K562 (cell line): ENCODE data around the gene SLC37A4. TPM values are rescaled to one million over a fixed set of nuclear protein-coding genes. Genes with fewer than 3 reads are reported as not detected.

Experiments
- ATAC-seq: fragments of 200-7000 bp; cut with Tn5 transposase; 3 replicates; pipeline ENCODE4 v1.9.1; 2020; ENCODE audit warnings: moderate library complexity
- BruUV-seq: library from RNA; stranded (reverse); fragments of 400-500 nt; replicated peaks from 2 replicates; lab custom pipeline; 2021; lab: Mats Ljungman, UMichigan
- CTCF ChIA-PET: fragments of 300-600 bp; formaldehyde crosslinking; extraction: SDS; loops from one replicate; lab custom pipeline; 2021; ENCODE audit warnings: low intra/inter-chr PET ratio; lab: Yijun Ruan, JAX
- POLR2A ChIA-PET: fragments of 300-600, 350-650 bp; sonication (Branson Sonifier 250); formaldehyde crosslinking; extraction: SDS; loops from one replicate; lab custom pipeline; 2021; ENCODE audit warnings: antibody characterized with exemption, inconsistent platforms; lab: Yijun Ruan, JAX
- DNase-seq, 4 experiments: peaks; one replicate each; pipeline versions ENCODE4 v3.0.0 to v3.0.0-alpha.2; 2011 to 2018; ENCODE audit warnings: low spot score in 3 of 4, mixed read lengths in 3 of 4; ENCODE audit errors: extremely low read depth in 1 of 4
- FAIRE-seq: peaks from 2 replicates; lab custom pipeline; 2011; peaks lifted over from hg19 to GRCh38; lab: Jason Lieb, UNC
- H2AFZ ChIP-seq: 2 replicates; pipeline ENCODE4 v1.6.0; 2011; ENCODE audit warnings: low read depth, low read length, control low read depth, inconsistent platforms
- H3K27ac ChIP-seq: fragments of 200-600 bp; 3 replicates; pipeline ENCODE4 v1.8.0; 2011; ENCODE audit warnings: low read depth, mild to moderate bottlenecking, control low read depth, inconsistent platforms, low read length, moderate library complexity, mixed read lengths; ENCODE audit errors: extremely low read depth
- H3K27me3 ChIP-seq, 2 experiments: fragments of 300-600 bp in 1 of 2; 2 replicates in 1 of 2; 3 replicates in 1 of 2; pipeline versions ENCODE4 v1.6.0 to v1.8.0; 2011; ENCODE audit warnings: inconsistent platforms in 2 of 2, low read length in 2 of 2, mild to moderate bottlenecking in 1 of 2, mixed read lengths in 1 of 2, moderate library complexity in 1 of 2; ENCODE audit not compliant: control insufficient read depth in 2 of 2, insufficient read depth in 2 of 2
- H3K36me3 ChIP-seq: fragments of 300-600 bp; 3 replicates; pipeline ENCODE4 v1.8.0; 2011; ENCODE audit warnings: mild to moderate bottlenecking, low read length, inconsistent platforms; ENCODE audit not compliant: control insufficient read depth, insufficient read depth
- H3K4me1 ChIP-seq, 2 experiments: fragments of 200-600 bp in 1 of 2; replicated peaks in 1 of 2; 2 replicates in 1 of 2; 3 replicates in 1 of 2; pipeline versions ENCODE4 v1.5.1 to v1.8.0; 2011; ENCODE audit warnings: inconsistent platforms in 2 of 2, low read length in 2 of 2, mild to moderate bottlenecking in 1 of 2, mixed read lengths in 1 of 2, moderate library complexity in 1 of 2; ENCODE audit not compliant: control insufficient read depth in 2 of 2, insufficient read depth in 2 of 2
- H3K4me2 ChIP-seq: 2 replicates; pipeline ENCODE4 v1.6.1; 2011; ENCODE audit warnings: low read length, control low read depth, inconsistent platforms, mixed read lengths; ENCODE audit not compliant: insufficient read depth
- H3K4me3 ChIP-seq: fragments of 200-600 bp; sonication (generic), shearing (Covaris generic); 2 replicates; pipeline ENCODE4 v1.5.1; 2016; ENCODE audit warnings: control low read depth, inconsistent platforms
- H3K79me2 ChIP-seq: fragments of 200-600 bp; 3 replicates; pipeline ENCODE4 v1.8.0; 2011; ENCODE audit warnings: low read length, inconsistent platforms; ENCODE audit not compliant: control insufficient read depth, insufficient read depth
- H3K9ac ChIP-seq, 2 experiments: 2 replicates each; pipeline versions ENCODE4 v1.6.0 to v1.6.1; 2011; ENCODE audit warnings: low read depth in 2 of 2, low read length in 2 of 2, control low read depth in 1 of 2, inconsistent platforms in 1 of 2, mild to moderate bottlenecking in 1 of 2, mixed read lengths in 1 of 2; ENCODE audit not compliant: insufficient read depth in 1 of 2
- H3K9me1 ChIP-seq: one replicate; pipeline ENCODE4 v1.6.0; 2011; ENCODE audit warnings: inconsistent platforms, mild to moderate bottlenecking, low read length, moderate library complexity; ENCODE audit not compliant: control insufficient read depth, insufficient read depth
- H3K9me3 ChIP-seq: replicated peaks from 2 replicates; pipeline ENCODE4 v1.5.1; 2011; ENCODE audit warnings: low read depth, low read length, inconsistent platforms; ENCODE audit not compliant: control insufficient read depth, insufficient read depth
- H4K20me1 ChIP-seq: replicated peaks from 2 replicates; pipeline ENCODE4 v1.6.1; 2011; ENCODE audit warnings: low read length, inconsistent platforms, mixed read lengths; ENCODE audit not compliant: control insufficient read depth, insufficient read depth
- CSDE1 ChIP-seq, 2 experiments: fragments of 450-650 bp; IDR thresholded peaks; 2 replicates each; pipeline ENCODE4 v1.6.1; 2016; ENCODE audit warnings: mild to moderate bottlenecking in 1 of 2
- NCOA4 ChIP-seq: fragments of 450-650 bp; IDR thresholded peaks from 2 replicates; pipeline ENCODE4 v1.6.1; 2018; ENCODE audit warnings: mild to moderate bottlenecking; ENCODE audit not compliant: partially characterized antibody
- PCBP2 ChIP-seq: fragments of 200-400 bp; formaldehyde crosslinking; IDR thresholded peaks from 2 replicates; pipeline ENCODE4 v1.6.1; 2018; ENCODE audit warnings: low read length, low read depth, mild to moderate bottlenecking, moderate library complexity; ENCODE audit not compliant: poor library complexity, severe bottlenecking
- SIN3A ChIP-seq, 2 experiments: fragments of 150-350 bp in 1 of 2; IDR thresholded peaks; 2 replicates each; pipeline ENCODE4 v1.6.1; 2011 to 2016; ENCODE audit warnings: borderline replicate concordance in 2 of 2, low read depth in 2 of 2, low read length in 2 of 2, mild to moderate bottlenecking in 2 of 2, moderate library complexity in 2 of 2; ENCODE audit not compliant: control insufficient read depth in 1 of 2
- SMARCA4 ChIP-seq: fragments of 450-650 bp; IDR thresholded peaks from 2 replicates; pipeline ENCODE4 v1.6.1; 2016
- SMARCE1 ChIP-seq: fragments of 450-650 bp; IDR thresholded peaks from 2 replicates; pipeline ENCODE4 v1.7.1; 2016; ENCODE audit warnings: mild to moderate bottlenecking
- ZNF41 ChIP-seq: fragments of 250-450 bp; sonication (Bioruptor Pico); conservative IDR thresholded peaks from 2 replicates; pipeline ENCODE4 v1.4.0; 2020; ENCODE audit warnings: mild to moderate bottlenecking
- WGBS: fragments of 100-300 bp; shearing (Covaris generic); methylation state at CpG from one replicate; pipeline ENCODE4 v1.1.6; 2016; ENCODE audit warnings: low coverage, mixed read lengths; ENCODE audit not compliant: insufficient coverage; ENCODE audit errors: missing lambda C conversion rate; 5-methylcytosine and 5-hydroxymethylcytosine counted together
- in situ Hi-C: fragments of 300-500 bp; cut with MboI; formaldehyde crosslinking; loops from 4 replicates; pipeline ENCODE4 v1.15.0; 2018; ENCODE audit warnings: inconsistent platforms, mixed read lengths
- intact Hi-C: fragments of 100-400 bp; cut with micrococcal nuclease; formaldehyde crosslinking; loops from 2 replicates; pipeline ENCODE4 v1.14.2; 2022
- polyA plus RNA-seq, 8 experiments: library from polyadenylated mRNA; depleted of rRNA in 4 of 8; stranded (reverse) in 5 of 8; unstranded in 3 of 8; fragments of >200 nt; fragmentation: Nextera tagmentation in 2 of 8; fragmentation: Illumina TruSeq in 1 of 8; extraction: Ambion mirVana in 2 of 8; extraction: Trizol in 1 of 8; gene quantifications; 2 replicates each; pipeline versions ENCODE4 v1.2.1 to v1.2.3, GENCODE V29; 2011 to 2014; ENCODE audit warnings: inconsistent platforms in 1 of 8, missing spikeins in 1 of 8
- total RNA-seq, 7 experiments: library from RNA; depleted of rRNA in 6 of 7; stranded (reverse); fragments of >200 nt in 6 of 7; fragmentation: Illumina TruSeq in 2 of 7; extraction: Trizol in 2 of 7; gene quantifications; 2 replicates each; pipeline versions ENCODE4 v1.2.1 to v1.2.3, GENCODE V29; 2011 to 2021; ENCODE audit warnings: low replicate concordance in 1 of 7
- TF ChIP-seq, protein P1 (sequence below), 2 experiments: fragments of 450-650 bp in 1 of 2; sonication (generic) in 1 of 2; formaldehyde crosslinking in 1 of 2; IDR thresholded peaks; 2 replicates each; pipeline versions ENCODE4 v1.7.1 to v1.9.0; 2016 to 2022; ENCODE audit warnings: inconsistent platforms in 1 of 2, mild to moderate bottlenecking in 1 of 2, missing genetic modification reagents in 1 of 2
- TF ChIP-seq, protein P2 (sequence below): fragments of 450-650 bp; IDR thresholded peaks from 2 replicates; pipeline ENCODE4 v1.6.1; 2016; ENCODE audit warnings: borderline replicate concordance

Gene SLC37A4
- total and polyA plus RNA-seq, 9 of the 15 experiments (the other 6 are each of a cell fraction or from before 2014, with no cell fraction given) = 24.7 to 73.9 (median 40.7) TPM

DNA sequence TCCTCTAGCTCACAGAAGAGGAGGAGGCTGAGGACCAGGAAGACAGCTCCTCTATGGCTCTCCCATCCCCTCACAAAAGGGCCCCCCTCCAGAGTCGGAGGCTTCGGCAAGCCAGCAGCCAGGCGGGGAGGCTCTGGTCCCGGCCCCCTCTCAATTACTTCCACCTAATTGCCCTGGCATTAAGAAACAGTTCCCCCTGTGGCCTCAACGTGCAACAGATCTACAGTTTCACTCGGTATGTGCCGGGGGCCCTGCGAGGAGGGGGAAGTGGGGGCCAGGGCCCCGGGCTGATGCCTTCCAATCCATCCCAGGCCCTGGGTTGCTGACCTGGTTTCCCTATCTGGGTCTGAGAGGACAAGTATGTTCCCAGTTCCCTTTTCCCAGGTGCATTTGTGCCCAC, 51.2 kb downstream of the SLC37A4 start:
- H3K4me2 ChIP-seq = peak overlapping the region; percentile 83; the same call in 1 of the 2 replicates
- no peaks in the 10 kb centered on the region for H3K79me2 ChIP-seq
- POLR2A ChIA-PET = interaction anchor here (0.6 to 2.3 kb wide), 4 partner anchors 18 to 123 kb away, joined by 3 to 9 read pairs (median 4); partner anchors contain the start of gene CENATAC
- peak overlapping the region; percentile 78; the same call in 2 of the 3 replicates for H3K27ac ChIP-seq
- intact Hi-C loops (no loop called here), in situ Hi-C loops (no loop called here)
- ATAC-seq = peak; percentile 44
- no peak for FAIRE-seq
- H4K20me1 ChIP-seq = no peaks in the 10 kb centered on the region
- no peak overlapping the region for H3K4me3 ChIP-seq
- no TSS peak for BruUV-seq
- WGBS = 62% methylated on average over 7 of the region's 9 CpGs
- peak overlapping the region; percentile 96 for H2AFZ ChIP-seq
- H3K4me1 ChIP-seq = peaks cover 15 to 16% of the 10 kb centered on the region in 2 experiments; a peak in 4 of 5 replicates
- H3K9me3 ChIP-seq = no peaks in the 10 kb centered on the region
- H3K9ac ChIP-seq = peak overlapping the region; percentile 28 to 70; a peak in 3 of 4 replicates
- no peaks in the 10 kb centered on the region for H3K36me3 ChIP-seq
- H3K27me3 ChIP-seq = no peaks in the 10 kb centered on the region
- CTCF ChIA-PET = no interaction called here
- DNase-seq = peak; percentile 38 to 54 (median 53)
- H3K9me1 ChIP-seq = no peaks in the 10 kb centered on the region
- TF ChIP-seq PCBP2 (no peak), SMARCE1 (0 out of 2 replicates have a peak, but pooled peaks have one; percentile 16), CSDE1 (IDR thresholded peaks at IDR 0.05) (no peak), NCOA4 (no peak), SMARCA4 (0 out of 2 replicates have a peak, but pooled peaks have one; percentile 34), SIN3A (IDR thresholded peaks at IDR 0.05; ENCODE audit: borderline replicate concordance in 2 of 2, control insufficient read depth in 1 of 2, low read depth in 2 of 2, low read length in 2 of 2) (no peak), ZNF41 (no peak)
- TF ChIP-seq, protein P1, sequence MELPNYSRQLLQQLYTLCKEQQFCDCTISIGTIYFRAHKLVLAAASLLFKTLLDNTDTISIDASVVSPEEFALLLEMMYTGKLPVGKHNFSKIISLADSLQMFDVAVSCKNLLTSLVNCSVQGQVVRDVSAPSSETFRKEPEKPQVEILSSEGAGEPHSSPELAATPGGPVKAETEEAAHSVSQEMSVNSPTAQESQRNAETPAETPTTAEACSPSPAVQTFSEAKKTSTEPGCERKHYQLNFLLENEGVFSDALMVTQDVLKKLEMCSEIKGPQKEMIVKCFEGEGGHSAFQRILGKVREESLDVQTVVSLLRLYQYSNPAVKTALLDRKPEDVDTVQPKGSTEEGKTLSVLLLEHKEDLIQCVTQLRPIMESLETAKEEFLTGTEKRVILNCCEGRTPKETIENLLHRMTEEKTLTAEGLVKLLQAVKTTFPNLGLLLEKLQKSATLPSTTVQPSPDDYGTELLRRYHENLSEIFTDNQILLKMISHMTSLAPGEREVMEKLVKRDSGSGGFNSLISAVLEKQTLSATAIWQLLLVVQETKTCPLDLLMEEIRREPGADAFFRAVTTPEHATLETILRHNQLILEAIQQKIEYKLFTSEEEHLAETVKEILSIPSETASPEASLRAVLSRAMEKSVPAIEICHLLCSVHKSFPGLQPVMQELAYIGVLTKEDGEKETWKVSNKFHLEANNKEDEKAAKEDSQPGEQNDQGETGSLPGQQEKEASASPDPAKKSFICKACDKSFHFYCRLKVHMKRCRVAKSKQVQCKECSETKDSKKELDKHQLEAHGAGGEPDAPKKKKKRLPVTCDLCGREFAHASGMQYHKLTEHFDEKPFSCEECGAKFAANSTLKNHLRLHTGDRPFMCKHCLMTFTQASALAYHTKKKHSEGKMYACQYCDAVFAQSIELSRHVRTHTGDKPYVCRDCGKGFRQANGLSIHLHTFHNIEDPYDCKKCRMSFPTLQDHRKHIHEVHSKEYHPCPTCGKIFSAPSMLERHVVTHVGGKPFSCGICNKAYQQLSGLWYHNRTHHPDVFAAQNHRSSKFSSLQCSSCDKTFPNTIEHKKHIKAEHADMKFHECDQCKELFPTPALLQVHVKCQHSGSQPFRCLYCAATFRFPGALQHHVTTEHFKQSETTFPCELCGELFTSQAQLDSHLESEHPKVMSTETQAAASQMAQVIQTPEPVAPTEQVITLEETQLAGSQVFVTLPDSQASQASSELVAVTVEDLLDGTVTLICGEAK (IDR thresholded peaks at IDR 0.05) = no peak
- TF ChIP-seq, protein P1 (CRISPR knock-in tag; IDR thresholded peaks at IDR 0.05) = no peak
- TF ChIP-seq, protein P2, sequence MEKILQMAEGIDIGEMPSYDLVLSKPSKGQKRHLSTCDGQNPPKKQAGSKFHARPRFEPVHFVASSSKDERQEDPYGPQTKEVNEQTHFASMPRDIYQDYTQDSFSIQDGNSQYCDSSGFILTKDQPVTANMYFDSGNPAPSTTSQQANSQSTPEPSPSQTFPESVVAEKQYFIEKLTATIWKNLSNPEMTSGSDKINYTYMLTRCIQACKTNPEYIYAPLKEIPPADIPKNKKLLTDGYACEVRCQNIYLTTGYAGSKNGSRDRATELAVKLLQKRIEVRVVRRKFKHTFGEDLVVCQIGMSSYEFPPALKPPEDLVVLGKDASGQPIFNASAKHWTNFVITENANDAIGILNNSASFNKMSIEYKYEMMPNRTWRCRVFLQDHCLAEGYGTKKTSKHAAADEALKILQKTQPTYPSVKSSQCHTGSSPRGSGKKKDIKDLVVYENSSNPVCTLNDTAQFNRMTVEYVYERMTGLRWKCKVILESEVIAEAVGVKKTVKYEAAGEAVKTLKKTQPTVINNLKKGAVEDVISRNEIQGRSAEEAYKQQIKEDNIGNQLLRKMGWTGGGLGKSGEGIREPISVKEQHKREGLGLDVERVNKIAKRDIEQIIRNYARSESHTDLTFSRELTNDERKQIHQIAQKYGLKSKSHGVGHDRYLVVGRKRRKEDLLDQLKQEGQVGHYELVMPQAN = no peak
